ENCODE data around the gene CLEC4F. TPM values are rescaled to one million over a fixed set of nuclear protein-coding genes. Genes with fewer than 3 reads are reported as not detected.

The CLEC4F gene
- total and polyA plus RNA-seq, 2 experiments from 2014 or later, result not detected

DNA sequence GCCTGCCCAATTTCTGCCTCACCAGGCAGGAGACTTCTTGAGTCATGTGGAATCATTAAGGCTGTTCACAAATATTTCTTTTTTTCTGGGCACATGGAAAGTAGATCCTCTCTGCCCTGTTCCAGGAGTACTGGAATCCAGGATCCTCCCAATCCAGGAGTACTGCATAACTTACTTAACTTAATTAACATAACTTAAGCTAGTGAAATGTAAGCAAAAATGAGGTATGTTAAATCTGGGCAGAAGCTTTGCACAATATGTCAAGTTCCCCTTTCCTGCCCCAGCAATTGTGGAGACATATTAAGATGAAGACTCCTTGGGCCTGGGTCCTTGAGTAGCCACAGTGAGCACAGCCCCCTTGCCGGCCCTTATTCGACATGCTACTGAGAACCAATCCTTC lies 12.0 kb upstream of the CLEC4F start:
- Mint-ChIP-seq H3K36me3 (ENCODE audit: low read depth) (no peaks in the 10 kb centered on the region), H3K4me1 (peaks cover 14% of the 10 kb centered on the region), H3K4me3 (no peak overlapping the region), H3K27me3 (ENCODE audit: insufficient read depth, low read depth, poor library complexity) (peaks cover 19% of the 10 kb centered on the region), H3K9me3 (peaks cover 3% of the 10 kb centered on the region; the same call in 2 of the 3 replicates), H3K27ac (no peak overlapping the region)
- peaks cover 4% of the 10 kb centered on the region; the same call in 1 of the 2 replicates for H3K9me2 ChIP-seq (ENCODE audit: insufficient read depth)
- DNase-seq (ENCODE audit: low spot score) (no peak), ATAC-seq (no peak)
- H3K4me3 ChIP-seq, result no peak overlapping the region
- H3F3A ChIP-seq (replicated peaks; ENCODE audit: low read depth), result no peaks in the 10 kb centered on the region
- H3K27ac ChIP-seq (ENCODE audit: low read depth), result no peak overlapping the region
- 0 out of 2 replicates have a peak overlapping the region, but pooled peaks have one; percentile 18 for H2AFZ ChIP-seq
- peaks cover 13% of the 10 kb centered on the region for H3K4me1 ChIP-seq (ENCODE audit: insufficient read depth)
- no peaks in the 10 kb centered on the region for H3K36me3 ChIP-seq (ENCODE audit: insufficient read depth)
- no peaks in the 10 kb centered on the region for H3K27me3 ChIP-seq (ENCODE audit: insufficient read depth)
- H3K79me2 ChIP-seq (replicated peaks; ENCODE audit: insufficient read depth), result no peaks in the 10 kb centered on the region
- TF ChIP-seq REST (IDR thresholded peaks at IDR 0.05; ENCODE audit: unreplicated experiment) (no peak), POLR2AphosphoS5 (IDR thresholded peaks at IDR 0.05; ENCODE audit: low read depth) (no peak), EZH2 (IDR thresholded peaks at IDR 0.05; ENCODE audit: low read depth, unreplicated experiment) (no peak), ZNF462 (CRISPR knock-in tag; IDR thresholded peaks at IDR 0.05) (no peak), CREB1 (CRISPR knock-in tag; IDR thresholded peaks at IDR 0.05; ENCODE audit: low read depth) (no peak), NANOG (IDR thresholded peaks at IDR 0.05; ENCODE audit: borderline replicate concordance) (no peak), EZH2phosphoT487 (IDR thresholded peaks at IDR 0.05; ENCODE audit: unreplicated experiment) (no peak), STAT1 (IDR thresholded peaks at IDR 0.05; ENCODE audit: unreplicated experiment) (no peak), ZNF114 (CRISPR knock-in tag; IDR thresholded peaks at IDR 0.05) (no peak), JUNB (IDR thresholded peaks at IDR 0.05; ENCODE audit: unreplicated experiment) (no peak), ETS1 (IDR thresholded peaks at IDR 0.05) (no peak), ZNF331 (CRISPR knock-in tag; IDR thresholded peaks at IDR 0.05; ENCODE audit: low read depth) (no peak)
- TF ChIP-seq, protein P1, sequence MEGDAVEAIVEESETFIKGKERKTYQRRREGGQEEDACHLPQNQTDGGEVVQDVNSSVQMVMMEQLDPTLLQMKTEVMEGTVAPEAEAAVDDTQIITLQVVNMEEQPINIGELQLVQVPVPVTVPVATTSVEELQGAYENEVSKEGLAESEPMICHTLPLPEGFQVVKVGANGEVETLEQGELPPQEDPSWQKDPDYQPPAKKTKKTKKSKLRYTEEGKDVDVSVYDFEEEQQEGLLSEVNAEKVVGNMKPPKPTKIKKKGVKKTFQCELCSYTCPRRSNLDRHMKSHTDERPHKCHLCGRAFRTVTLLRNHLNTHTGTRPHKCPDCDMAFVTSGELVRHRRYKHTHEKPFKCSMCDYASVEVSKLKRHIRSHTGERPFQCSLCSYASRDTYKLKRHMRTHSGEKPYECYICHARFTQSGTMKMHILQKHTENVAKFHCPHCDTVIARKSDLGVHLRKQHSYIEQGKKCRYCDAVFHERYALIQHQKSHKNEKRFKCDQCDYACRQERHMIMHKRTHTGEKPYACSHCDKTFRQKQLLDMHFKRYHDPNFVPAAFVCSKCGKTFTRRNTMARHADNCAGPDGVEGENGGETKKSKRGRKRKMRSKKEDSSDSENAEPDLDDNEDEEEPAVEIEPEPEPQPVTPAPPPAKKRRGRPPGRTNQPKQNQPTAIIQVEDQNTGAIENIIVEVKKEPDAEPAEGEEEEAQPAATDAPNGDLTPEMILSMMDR (conservative IDR thresholded peaks at IDR 0.05; ENCODE audit: low read depth in 2 of 2), result no peak
- no peak overlapping the region for H3K4me2 ChIP-seq
- H4K20me1 ChIP-seq (replicated peaks; ENCODE audit: insufficient read depth), result no peaks in the 10 kb centered on the region
